Activated gamma-delta T cell (primary cell): ENCODE results near the gene GPR18.

Experiments used
- DNase-seq: peaks from one replicate; lab custom pipeline; 2025; lab: John Stamatoyannopoulos, UW

The GPR18 gene

DNA sequence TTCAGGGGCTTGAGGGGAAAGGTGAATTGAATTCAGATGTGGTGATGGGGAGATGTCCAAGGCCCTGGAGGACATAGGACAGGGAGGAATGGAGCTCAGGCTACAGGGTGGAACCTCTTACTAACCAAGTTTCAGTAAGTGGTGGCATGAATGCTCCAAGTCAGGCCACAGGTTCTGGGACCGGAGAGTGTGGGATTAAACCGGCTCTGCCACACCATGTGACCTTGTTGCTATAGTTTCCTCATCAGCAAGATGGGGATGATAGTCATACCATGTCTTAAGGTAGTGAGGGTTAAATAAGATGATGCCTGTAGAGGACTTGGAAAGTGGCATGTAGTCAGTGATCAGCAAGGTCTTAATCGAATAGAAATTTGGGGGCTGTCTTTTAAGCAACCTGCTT is 32.7 kb upstream of the GPR18 start:
- no peak for DNase-seq

DNA sequence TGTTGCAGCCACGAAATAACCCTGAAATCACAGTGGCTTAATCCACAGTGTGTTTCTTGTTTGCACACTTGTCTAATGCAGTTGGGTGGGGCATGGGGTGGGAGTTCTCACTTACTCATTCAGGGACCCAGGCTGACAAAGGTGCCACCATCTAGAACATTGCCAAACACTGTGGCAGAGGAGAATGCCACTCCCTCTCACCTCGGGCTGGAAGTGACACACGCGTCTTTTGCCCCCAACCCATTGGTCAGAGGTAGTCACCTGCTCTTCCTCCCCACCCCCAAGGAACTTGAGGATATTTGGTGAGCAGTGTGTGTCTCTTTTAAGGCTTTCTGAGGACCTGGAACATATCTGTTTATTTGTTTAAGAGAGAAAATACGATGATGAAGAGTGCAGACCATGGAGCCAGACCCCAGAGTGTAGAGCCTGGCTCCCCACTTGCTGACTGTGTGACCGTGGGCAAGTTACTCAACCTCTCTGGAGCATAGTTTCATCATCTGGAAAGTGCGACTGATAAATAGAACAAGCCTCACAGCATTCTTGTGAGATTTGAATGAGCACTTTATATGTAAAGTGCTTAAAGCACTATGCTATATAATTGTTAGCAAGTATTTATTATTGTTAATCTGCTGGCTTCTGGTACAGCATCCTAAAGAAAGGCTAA is 31.6 kb upstream of the GPR18 start:
- no peak for DNase-seq

DNA sequence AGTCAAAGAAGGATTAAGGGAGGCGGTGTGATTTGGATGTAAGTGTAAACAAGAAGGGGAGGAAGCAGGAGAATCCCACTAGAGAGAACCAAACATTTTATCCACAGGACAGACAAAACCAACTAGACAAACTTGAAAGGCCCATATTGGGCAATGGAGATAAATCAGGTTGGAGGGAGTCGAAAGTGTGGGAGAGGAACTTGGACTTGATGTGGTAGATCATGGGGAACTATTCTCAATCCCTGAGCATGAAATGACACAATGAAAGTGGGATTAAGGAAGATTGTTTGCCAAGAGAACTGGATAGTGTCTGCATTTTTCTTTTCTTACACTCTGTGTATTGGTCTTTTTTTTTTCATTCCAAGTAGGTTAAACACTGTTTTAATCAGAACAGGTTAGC is 31.1 kb upstream of the GPR18 start:
- no peak for DNase-seq

- no peak for DNase-seq
These were observed 29.9 kb upstream of the GPR18 start for GRCh38 chr13:99288089-99288488.

DNA sequence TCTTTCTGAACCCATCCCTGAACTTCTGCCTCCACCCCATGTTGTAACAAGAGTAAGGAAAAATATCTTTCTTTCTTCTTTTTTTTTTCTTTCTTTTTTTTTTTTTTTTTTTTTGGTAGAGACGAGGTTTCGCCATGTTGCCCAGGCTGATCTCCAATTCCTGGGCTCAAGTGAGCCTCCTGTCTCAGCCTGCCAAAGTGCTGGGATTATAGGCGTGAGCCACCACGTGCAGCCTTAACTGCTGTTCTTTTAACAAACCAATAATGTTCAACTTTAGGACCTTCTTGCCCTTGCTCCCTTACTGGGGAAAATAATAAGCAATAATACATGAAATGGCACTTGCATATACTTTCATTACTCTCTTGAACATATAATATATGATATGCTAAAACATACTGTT is 29.4 kb upstream of the GPR18 start:
- no peak for DNase-seq

- no peak for DNase-seq
These were observed 27.4 kb upstream of the GPR18 start for GRCh38 chr13:99285432-99286182.

DNA sequence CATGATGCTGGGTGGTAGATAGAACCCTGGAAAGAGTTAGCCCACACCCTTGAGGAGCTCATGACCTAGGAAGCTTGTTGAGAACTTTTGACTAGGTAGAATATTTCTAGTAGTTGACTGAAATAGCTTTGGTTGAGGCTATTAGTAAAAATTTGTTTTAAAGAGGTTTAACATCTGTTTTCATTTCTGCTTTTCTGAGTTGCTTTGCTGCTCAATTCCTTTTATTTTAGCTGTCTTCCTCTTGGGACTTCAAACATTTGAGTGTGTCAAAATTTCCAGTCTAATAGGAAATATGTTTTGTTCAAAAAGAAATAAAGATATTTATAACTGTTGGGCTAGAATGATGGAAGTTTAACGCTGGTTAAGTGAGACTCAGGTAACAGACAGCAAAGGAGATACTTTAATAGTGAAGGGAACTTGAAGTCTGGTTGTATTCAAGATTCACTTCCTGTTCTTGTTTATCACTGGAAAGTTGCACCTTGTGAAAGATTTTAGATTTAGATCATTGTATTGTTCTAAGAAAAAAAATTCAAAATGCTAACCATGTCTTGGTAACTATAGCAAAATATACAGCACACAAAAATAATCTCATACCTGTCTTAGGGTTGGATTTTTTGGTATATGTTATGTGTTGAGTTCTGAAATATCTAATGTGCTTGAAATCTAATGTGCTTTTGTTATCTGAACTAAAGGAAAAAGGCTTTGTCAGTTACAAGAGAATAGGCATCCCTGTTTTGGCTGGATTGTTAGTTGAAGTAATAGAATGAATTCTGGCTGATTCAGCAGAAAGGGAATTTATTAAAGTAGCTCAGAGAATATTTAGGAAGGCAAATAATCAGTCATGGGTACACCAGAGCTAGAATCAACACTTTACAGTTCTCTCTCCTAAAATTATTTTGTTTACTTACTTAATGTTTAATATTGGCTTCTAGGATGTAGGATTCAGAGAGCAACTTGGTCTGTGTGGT is 24.4 kb upstream of the GPR18 start:
- DNase-seq = no peak

- peak; percentile 32 for DNase-seq
These were observed 23.7 kb upstream of the GPR18 start for GRCh38 chr13:99281811-99282263.

DNA sequence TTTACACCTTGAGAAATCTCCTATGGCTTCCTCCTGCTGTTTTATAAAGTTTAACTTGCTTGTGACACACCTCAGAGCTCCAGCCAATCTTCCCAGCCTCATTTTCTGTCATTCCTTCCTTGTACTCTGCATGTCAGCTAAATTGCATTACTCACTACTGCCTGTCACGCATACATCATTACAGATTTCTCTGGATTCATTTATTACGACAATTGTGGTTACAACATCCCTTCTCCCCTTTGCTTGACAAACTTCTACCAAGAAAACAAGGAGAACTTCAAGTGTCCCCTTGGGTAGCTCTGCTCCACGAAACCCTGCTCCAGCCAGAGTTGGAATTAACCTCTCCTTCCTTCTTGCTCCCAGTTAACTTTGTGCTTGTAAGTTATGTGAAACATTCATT is 22.0 kb upstream of the GPR18 start:
- no peak for DNase-seq

DNA sequence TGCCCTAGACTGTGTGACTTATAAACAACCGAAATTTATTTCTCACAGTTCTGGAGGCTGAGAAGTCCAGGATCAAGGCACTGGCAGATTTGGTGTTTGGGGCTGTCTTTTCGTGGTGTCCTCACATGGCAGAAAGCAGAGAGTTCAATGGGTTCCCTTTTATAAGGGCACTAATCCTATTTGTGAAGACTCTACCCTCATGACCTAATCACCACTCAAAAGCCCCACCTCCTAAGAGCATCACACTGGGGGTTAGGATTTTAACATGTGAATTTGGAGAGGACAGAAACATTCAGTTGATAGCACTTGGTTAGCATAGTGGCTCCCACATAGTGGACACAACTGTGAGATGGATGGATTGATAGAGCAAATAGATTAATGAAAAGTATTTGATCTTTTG is 21.5 kb upstream of the GPR18 start:
- DNase-seq = no peak

- DNase-seq = no peak
These were observed 20.7 kb upstream of the GPR18 start for GRCh38 chr13:99278843-99279242.

GRCh38 chr13:99278200-99278599 is 20.0 kb upstream of the GPR18 start:
- DNase-seq = no peak

DNA sequence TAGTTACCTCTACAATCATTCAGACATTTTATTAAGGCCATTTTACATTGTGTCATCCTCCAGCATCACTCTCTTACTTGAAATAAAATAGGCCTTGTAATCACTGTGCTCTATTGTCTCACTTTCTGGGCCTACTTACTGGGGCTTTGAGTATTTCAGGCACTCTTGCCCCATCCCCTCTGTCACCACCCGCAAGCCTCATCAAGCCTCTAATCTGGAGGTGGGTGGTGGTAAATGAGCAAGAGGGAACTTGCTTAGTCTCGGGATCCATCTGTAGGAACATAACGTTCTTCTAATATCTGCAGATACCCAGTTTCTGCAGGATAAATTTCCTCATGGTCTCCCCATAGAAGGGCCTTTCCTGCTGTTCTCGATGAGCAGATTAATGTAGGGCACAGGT is 19.4 kb upstream of the GPR18 start:
- DNase-seq = no peak

DNA sequence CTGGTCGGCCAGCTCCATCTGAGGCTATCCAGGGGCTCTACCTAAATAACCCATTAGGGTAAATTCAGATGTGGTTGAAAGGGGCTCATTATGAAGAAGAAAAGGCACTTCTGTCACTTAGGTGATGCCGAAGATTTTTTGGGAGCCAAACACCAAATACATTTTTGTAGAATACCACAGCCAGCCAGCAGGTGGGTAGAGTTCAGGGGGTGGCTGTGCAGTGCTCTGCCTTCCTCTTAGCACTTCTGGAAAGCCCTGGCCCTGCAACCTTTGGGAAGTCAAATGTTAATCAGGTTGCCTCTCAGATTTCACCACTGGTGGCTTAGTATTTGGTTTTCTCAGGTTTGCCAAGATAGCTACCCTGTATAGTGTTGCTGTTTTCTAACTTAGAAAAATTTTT is 18.5 kb upstream of the GPR18 start:
- no peak for DNase-seq

DNA sequence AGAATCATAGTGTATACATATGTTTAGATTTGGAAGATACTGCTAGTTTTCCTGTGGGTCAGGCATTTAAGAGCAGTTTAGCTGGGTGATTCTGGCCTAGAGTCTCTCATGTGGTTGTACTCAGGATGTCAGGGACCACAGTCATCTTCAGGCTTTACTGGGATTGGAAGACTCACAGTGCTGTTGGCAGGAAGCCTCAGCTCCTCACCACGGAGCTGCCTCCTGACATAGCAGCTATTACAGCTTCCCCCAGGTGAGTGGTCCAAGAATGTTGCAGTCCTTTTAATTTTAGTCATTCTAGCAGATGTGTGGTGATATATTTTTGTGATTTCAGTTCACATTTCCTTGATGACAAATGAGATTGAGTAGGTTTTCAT is 16.9 kb upstream of the GPR18 start:
- no peak for DNase-seq

GRCh38 chr13:99273128-99273527 is 14.9 kb upstream of the GPR18 start:
- DNase-seq = no peak

DNA sequence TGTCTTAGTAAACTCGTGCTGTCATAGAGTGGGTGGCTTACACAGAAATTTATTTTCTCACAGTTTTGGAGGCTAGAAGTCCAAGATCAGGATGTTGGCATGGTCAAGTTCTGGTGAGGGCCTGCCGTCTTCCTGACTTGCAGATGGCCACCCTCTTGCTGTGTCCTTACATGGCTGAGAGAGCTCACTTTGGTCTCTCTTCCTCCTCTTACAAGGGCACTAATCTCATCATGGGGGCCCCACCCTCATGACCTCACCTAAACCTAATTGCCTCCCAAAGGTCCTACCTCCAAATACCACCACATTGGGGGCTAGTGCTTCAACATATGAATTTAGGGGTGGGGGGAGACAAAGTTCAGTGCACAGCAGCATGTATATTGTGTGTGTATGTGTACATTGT is 14.3 kb upstream of the GPR18 start:
- DNase-seq = no peak

DNA sequence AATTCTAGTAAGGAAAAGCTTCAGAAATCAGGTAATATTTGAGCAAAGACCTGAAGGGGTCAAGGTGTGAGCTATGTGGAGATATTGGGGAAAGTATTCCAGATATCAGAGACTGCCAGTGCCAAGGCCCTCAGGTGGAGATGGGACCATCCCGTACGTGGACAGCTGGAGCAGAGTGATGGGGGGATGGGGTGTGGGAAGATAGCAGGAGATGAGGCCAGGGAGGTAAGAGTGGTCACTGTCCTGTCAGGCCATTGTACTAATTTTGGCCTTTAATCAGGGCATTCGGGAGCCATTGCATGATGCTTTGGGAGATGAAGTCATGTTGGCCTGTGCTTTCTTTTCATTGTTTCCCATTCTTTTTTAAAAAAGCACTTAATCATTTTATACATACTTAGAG is 13.1 kb upstream of the GPR18 start:
- no peak for DNase-seq

- no peak for DNase-seq
These were observed 12.3 kb upstream of the GPR18 start for GRCh38 chr13:99270518-99270917.

DNA sequence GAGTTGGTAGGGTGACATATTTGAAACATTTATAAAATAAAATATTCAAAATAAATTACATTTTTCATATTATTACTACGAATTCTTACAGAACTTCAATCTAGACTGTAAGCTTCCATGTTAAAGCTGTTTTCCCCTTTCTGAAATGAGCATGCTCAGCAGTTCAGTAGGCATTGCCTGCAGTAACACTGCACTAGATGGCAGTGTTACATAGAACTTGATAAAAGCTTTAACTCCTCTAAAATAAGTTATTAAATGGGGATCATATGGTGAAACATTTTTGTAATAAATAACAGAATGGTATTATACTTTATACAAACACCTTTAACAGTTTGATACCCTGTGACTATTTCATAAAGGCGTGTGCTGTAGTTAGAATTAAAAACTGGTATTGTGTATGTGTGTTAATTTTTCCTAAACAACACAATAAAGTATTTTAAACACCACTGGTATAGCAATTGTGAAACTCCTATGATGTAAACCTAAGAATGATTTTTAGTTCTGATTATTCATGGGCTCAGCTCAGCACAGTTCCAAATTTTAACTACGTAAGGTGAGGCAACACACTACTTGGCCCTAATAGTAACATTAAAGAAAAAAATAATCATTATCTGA is 11.6 kb upstream of the GPR18 start:
- DNase-seq = no peak

DNA sequence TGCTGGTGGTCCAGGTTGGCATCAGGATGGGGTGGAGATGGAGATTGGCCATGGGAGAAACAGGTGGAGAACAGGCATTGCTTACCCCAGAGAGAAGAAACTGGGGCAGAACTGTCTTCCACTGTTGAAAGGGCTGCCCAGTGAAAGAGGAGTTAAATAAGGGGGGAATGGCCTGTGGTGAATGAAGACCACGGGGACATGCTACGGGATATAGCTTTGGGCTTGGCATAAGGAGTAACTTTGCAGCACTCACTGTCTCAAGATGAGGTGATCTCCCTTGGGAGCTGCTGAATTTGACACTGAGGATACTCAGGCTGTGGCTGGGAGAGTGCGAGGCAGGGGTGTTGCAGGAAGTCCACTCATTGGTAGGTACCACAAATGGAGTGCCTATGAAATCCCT is 10.6 kb upstream of the GPR18 start:
- DNase-seq = no peak

GRCh38 chr13:99267927-99268326 is 9.7 kb upstream of the GPR18 start:
- DNase-seq = no peak
